ENCODE results near the gene COL18A1. TPM values are rescaled to one million over a fixed set of nuclear protein-coding genes. Genes with fewer than 3 reads are reported as not detected.

The COL18A1 gene
- total and polyA plus RNA-seq, 2 donors, result 18.9 to 58.6 TPM

GRCh38 chr21:45403825-45404729 is 888 bp upstream of the COL18A1 start:
- H3K36me3 ChIP-seq (ENCODE audit: control insufficient read depth in 2 of 2, insufficient read depth in 2 of 2, low read length in 1 of 2), result no peaks in the 10 kb centered on the region
- peaks cover under 1 to 8% of the 10 kb centered on the region in 2 donors for H3K9me3 ChIP-seq (ENCODE audit: control insufficient read depth in 2 of 2, insufficient read depth in 1 of 2, low read length in 1 of 2)
- H3K4me1 ChIP-seq (ENCODE audit: control insufficient read depth in 2 of 2, insufficient read depth in 2 of 2, low read length in 2 of 2), result peaks cover 3 to 27% of the 10 kb centered on the region in 2 donors
- no peak overlapping the region for H3K27ac ChIP-seq (ENCODE audit: low read depth in 1 of 2, low read length in 1 of 2)
- peak overlapping the region in 1 of 2 donors; percentile 48 for H3K4me3 ChIP-seq (ENCODE audit: low read length in 2 of 2)
- 15% methylated on average over 39 of the region's 39 CpGs for WGBS
- no peak for DNase-seq (ENCODE audit: low read depth in 6 of 9, low spot score in 9 of 9)
- peaks cover 56 to 75% of the 10 kb centered on the region in 2 donors for H3K27me3 ChIP-seq (ENCODE audit: control insufficient read depth in 2 of 2, insufficient read depth in 1 of 2, low read length in 1 of 2)

GRCh38 chr21:45405271-45405818 is 380 bp downstream of the COL18A1 start:
- Histone ChIP-seq H3K9me3 (ENCODE audit: control insufficient read depth in 2 of 2, insufficient read depth in 1 of 2, low read length in 1 of 2) (peaks cover 1 to 8% of the 10 kb centered on the region in 2 donors), H3K4me1 (ENCODE audit: control insufficient read depth in 2 of 2, insufficient read depth in 2 of 2, low read length in 2 of 2) (peaks cover 3 to 32% of the 10 kb centered on the region in 2 donors), H3K27me3 (ENCODE audit: control insufficient read depth in 2 of 2, insufficient read depth in 1 of 2, low read length in 1 of 2) (peaks cover 56 to 82% of the 10 kb centered on the region in 2 donors), H3K4me3 (ENCODE audit: low read length in 2 of 2) (peak overlapping the region in 1 of 2 donors; percentile 48), H3K27ac (ENCODE audit: low read depth in 1 of 2, low read length in 1 of 2) (peak overlapping the region in 1 of 2 donors; percentile 62), H3K36me3 (ENCODE audit: control insufficient read depth in 2 of 2, insufficient read depth in 2 of 2, low read length in 1 of 2) (no peaks in the 10 kb centered on the region)
- WGBS, result 1% methylated on average over 86 of the region's 86 CpGs
- no peak for DNase-seq (ENCODE audit: low read depth in 6 of 9, low spot score in 9 of 9)

- H3K27me3 ChIP-seq (ENCODE audit: control insufficient read depth in 2 of 2, insufficient read depth in 1 of 2, low read length in 1 of 2), result peaks cover 56 to 83% of the 10 kb centered on the region in 2 donors
- WGBS, result 8% methylated on average over 83 of the region's 83 CpGs
- H3K4me1 ChIP-seq (ENCODE audit: control insufficient read depth in 2 of 2, insufficient read depth in 2 of 2, low read length in 2 of 2), result peaks cover 3 to 37% of the 10 kb centered on the region in 2 donors
- H3K4me3 ChIP-seq (ENCODE audit: low read length in 2 of 2), result peak overlapping the region in 1 of 2 donors; percentile 48
- H3K36me3 ChIP-seq (ENCODE audit: control insufficient read depth in 2 of 2, insufficient read depth in 2 of 2, low read length in 1 of 2), result no peaks in the 10 kb centered on the region
- H3K9me3 ChIP-seq (ENCODE audit: control insufficient read depth in 2 of 2, insufficient read depth in 1 of 2, low read length in 1 of 2), result peaks cover 1 to 8% of the 10 kb centered on the region in 2 donors
- DNase-seq (ENCODE audit: low read depth in 6 of 9, low spot score in 9 of 9), result no peak
- peak overlapping the region; percentile 18 to 62 for H3K27ac ChIP-seq (ENCODE audit: low read depth in 1 of 2, low read length in 1 of 2)
These were observed 1.1 kb downstream of the COL18A1 start for GRCh38 chr21:45405819-45406762.

GRCh38 chr21:45406801-45407628 is 2.0 kb downstream of the COL18A1 start:
- peaks cover 56 to 84% of the 10 kb centered on the region in 2 donors for H3K27me3 ChIP-seq (ENCODE audit: control insufficient read depth in 2 of 2, insufficient read depth in 1 of 2, low read length in 1 of 2)

GRCh38 chr21:45407629-45408247 is 2.8 kb downstream of the COL18A1 start:
- peaks cover under 1 to 1% of the 10 kb centered on the region in 2 donors for H3K9me3 ChIP-seq (ENCODE audit: control insufficient read depth in 2 of 2, insufficient read depth in 1 of 2, low read length in 1 of 2)
- WGBS, result 92% methylated on average over 10 of the region's 10 CpGs
- DNase-seq (ENCODE audit: low read depth in 6 of 9, low spot score in 9 of 9), result peak in 1 of 9 donors; percentile 24
- H3K27ac ChIP-seq (ENCODE audit: low read depth in 1 of 2, low read length in 1 of 2), result peak overlapping the region in 1 of 2 donors; percentile 46
- no peaks in the 10 kb centered on the region for H3K36me3 ChIP-seq (ENCODE audit: control insufficient read depth in 2 of 2, insufficient read depth in 2 of 2, low read length in 1 of 2)
- peaks cover 51 to 80% of the 10 kb centered on the region in 2 donors for H3K27me3 ChIP-seq (ENCODE audit: control insufficient read depth in 2 of 2, insufficient read depth in 1 of 2, low read length in 1 of 2)
- H3K4me1 ChIP-seq (ENCODE audit: control insufficient read depth in 2 of 2, insufficient read depth in 2 of 2, low read length in 2 of 2), result peaks cover 3 to 41% of the 10 kb centered on the region in 2 donors
- H3K4me3 ChIP-seq (ENCODE audit: low read length in 2 of 2), result no peak overlapping the region

More at GRCh38 chr21:45406801-45407628, 2.0 kb downstream of the COL18A1 start:
- no peak for DNase-seq (ENCODE audit: low read depth in 6 of 9, low spot score in 9 of 9)
- peaks cover 1 to 8% of the 10 kb centered on the region in 2 donors for H3K9me3 ChIP-seq (ENCODE audit: control insufficient read depth in 2 of 2, insufficient read depth in 1 of 2, low read length in 1 of 2)
- 74% methylated on average over 17 of the region's 17 CpGs for WGBS
- H3K27ac ChIP-seq (ENCODE audit: low read depth in 1 of 2, low read length in 1 of 2), result no peak overlapping the region
- H3K4me3 ChIP-seq (ENCODE audit: low read length in 2 of 2), result no peak overlapping the region
- H3K36me3 ChIP-seq (ENCODE audit: control insufficient read depth in 2 of 2, insufficient read depth in 2 of 2, low read length in 1 of 2), result no peaks in the 10 kb centered on the region
- H3K4me1 ChIP-seq (ENCODE audit: control insufficient read depth in 2 of 2, insufficient read depth in 2 of 2, low read length in 2 of 2), result peaks cover 3 to 41% of the 10 kb centered on the region in 2 donors

GRCh38 chr21:45408271-45408791 is 3.4 kb downstream of the COL18A1 start:
- Histone ChIP-seq H3K4me3 (ENCODE audit: low read length in 2 of 2) (no peak overlapping the region), H3K27me3 (ENCODE audit: control insufficient read depth in 2 of 2, insufficient read depth in 1 of 2, low read length in 1 of 2) (peaks cover 45 to 78% of the 10 kb centered on the region in 2 donors), H3K36me3 (ENCODE audit: control insufficient read depth in 2 of 2, insufficient read depth in 2 of 2, low read length in 1 of 2) (no peaks in the 10 kb centered on the region), H3K9me3 (ENCODE audit: control insufficient read depth in 2 of 2, insufficient read depth in 1 of 2, low read length in 1 of 2) (peaks cover 0 to 1% of the 10 kb centered on the region in 2 donors), H3K27ac (ENCODE audit: low read depth in 1 of 2, low read length in 1 of 2) (peak overlapping the region in 1 of 2 donors; percentile 21), H3K4me1 (ENCODE audit: control insufficient read depth in 2 of 2, insufficient read depth in 2 of 2, low read length in 2 of 2) (peaks cover 3 to 46% of the 10 kb centered on the region in 2 donors)
- WGBS, result 79% methylated on average over 10 of the region's 10 CpGs
- no peak for DNase-seq (ENCODE audit: low read depth in 6 of 9, low spot score in 9 of 9)

- no peak overlapping the region for H3K4me3 ChIP-seq (ENCODE audit: low read length in 2 of 2)
- H3K36me3 ChIP-seq (ENCODE audit: control insufficient read depth in 2 of 2, insufficient read depth in 2 of 2, low read length in 1 of 2), result no peaks in the 10 kb centered on the region
- H3K27me3 ChIP-seq (ENCODE audit: control insufficient read depth in 2 of 2, insufficient read depth in 1 of 2, low read length in 1 of 2), result peaks cover 40 to 77% of the 10 kb centered on the region in 2 donors
- H3K27ac ChIP-seq (ENCODE audit: low read depth in 1 of 2, low read length in 1 of 2), result peak overlapping the region in 1 of 2 donors; percentile 21
- no peak for DNase-seq (ENCODE audit: low read depth in 6 of 9, low spot score in 9 of 9)
- peaks cover 0 to 1% of the 10 kb centered on the region in 2 donors for H3K9me3 ChIP-seq (ENCODE audit: control insufficient read depth in 2 of 2, insufficient read depth in 1 of 2, low read length in 1 of 2)
- 89% methylated on average over 9 of the region's 9 CpGs for WGBS
- H3K4me1 ChIP-seq (ENCODE audit: control insufficient read depth in 2 of 2, insufficient read depth in 2 of 2, low read length in 2 of 2), result peaks cover 3 to 50% of the 10 kb centered on the region in 2 donors
These were observed 3.9 kb downstream of the COL18A1 start for GRCh38 chr21:45408801-45409261.
